Right kidney (tissue), 1 donor: ENCODE measurements around the gene MEIS1.

ENCODE experiments used
- DNase-seq: peaks from one replicate; pipeline ENCODE4 v3.0.0-alpha.2; 2016

The MEIS1 gene

GRCh38 chr2:66430505-66431273 is 4.2 kb upstream of the MEIS1 start:
- peak; percentile 48 for DNase-seq

- no peak for DNase-seq
Measured at GRCh38 chr2:66431274-66431642, 3.7 kb upstream of the MEIS1 start.

- DNase-seq, result peak; percentile 71
Measured at GRCh38 chr2:66431846-66432587, 2.9 kb upstream of the MEIS1 start.

GRCh38 chr2:66432801-66433694 is 1.9 kb upstream of the MEIS1 start:
- DNase-seq, result peak; percentile 89

GRCh38 chr2:66433695-66433944 is 1.3 kb upstream of the MEIS1 start:
- no peak for DNase-seq

GRCh38 chr2:66433945-66434678 is 813 bp upstream of the MEIS1 start:
- peak; percentile 89 for DNase-seq

GRCh38 chr2:66435549-66435875 is 587 bp downstream of the MEIS1 start:
- DNase-seq, result no peak

GRCh38 chr2:66435963-66436362 is 1.0 kb downstream of the MEIS1 start:
- DNase-seq, result no peak

GRCh38 chr2:66436581-66437001 is 1.7 kb downstream of the MEIS1 start:
- DNase-seq, result no peak

- DNase-seq, result peak; percentile 59
Measured at GRCh38 chr2:66437109-66437690, 2.3 kb downstream of the MEIS1 start.

- peak; percentile 81 for DNase-seq
Measured at GRCh38 chr2:66437691-66438497, 3.0 kb downstream of the MEIS1 start.

GRCh38 chr2:66438498-66438833 is 3.5 kb downstream of the MEIS1 start:
- DNase-seq, result no peak

GRCh38 chr2:66438891-66439811 is 4.2 kb downstream of the MEIS1 start:
- DNase-seq, result peak; percentile 72

- peak; percentile 77 for DNase-seq
Measured at GRCh38 chr2:66439812-66440542, 5.1 kb downstream of the MEIS1 start.

- peak; percentile 76 for DNase-seq
Measured at GRCh38 chr2:66440708-66441497, 6.0 kb downstream of the MEIS1 start.

GRCh38 chr2:66441581-66442320 is 6.8 kb downstream of the MEIS1 start:
- DNase-seq, result peak; percentile 66

- peak; percentile 34 for DNase-seq
Measured at GRCh38 chr2:66442516-66443185, 7.7 kb downstream of the MEIS1 start.
